GM23338 (cell line): ENCODE results near the gene PTPRN2.

ENCODE experiments used
- CTCF ChIP-seq, 2 experiments: fragments of 200-600 bp in 1 of 2; sonication (generic) in 1 of 2; conservative IDR thresholded peaks; 2 replicates each; pipeline versions ENCODE4 v1.5.1 to v1.6.1; 2016 to 2017; ENCODE audit warnings: antibody characterized with exemption in 2 of 2, low read depth in 2 of 2, mild to moderate bottlenecking in 2 of 2, moderate library complexity in 1 of 2
- EZH2 ChIP-seq: fragments of 200-600 bp; sonication (generic); IDR thresholded peaks from one replicate; pipeline ENCODE4 v1.8.0; 2017; ENCODE audit warnings: antibody characterized with exemption, mild to moderate bottlenecking, low read depth; ENCODE audit not compliant: unreplicated experiment
- REST ChIP-seq: IDR thresholded peaks from one replicate; pipeline ENCODE4 v1.6.1; 2018; ENCODE audit warnings: antibody characterized with exemption; ENCODE audit not compliant: unreplicated experiment

GRCh38 chr7:158121441-158122045 is 466.1 kb downstream of the PTPRN2 start:
- TF ChIP-seq EZH2 (no peak), CTCF (conservative IDR thresholded peaks at IDR 0.05; ENCODE audit: low read depth in 2 of 2) (no peak), REST (no peak)
